Measurements from ENCODE around the gene ATP6V1C2.
"Not testable (repeated sequence)": the region's sequence is repeated elsewhere in the genome, so short reads cannot be mapped to it uniquely, and the experiment has no call there.

ATP6V1C2 gene

GRCh38 chr2:10813163-10814138 lies 92.0 kb downstream of the ATP6V1C2 start:
- not testable (repeated sequence) for DNase-seq (ENCODE audit: low spot score)

GRCh38 chr2:10814142-10814541 lies 92.7 kb downstream of the ATP6V1C2 start:
- DNase-seq (ENCODE audit: low spot score) = no peak

GRCh38 chr2:10814571-10815331 lies 93.3 kb downstream of the ATP6V1C2 start:
- DNase-seq (ENCODE audit: low spot score) = no peak

GRCh38 chr2:10817413-10817812 lies 96.0 kb downstream of the ATP6V1C2 start:
- no peak for DNase-seq (ENCODE audit: low spot score)

- DNase-seq (ENCODE audit: low spot score) = not testable (repeated sequence)
These were observed 96.9 kb downstream of the ATP6V1C2 start for GRCh38 chr2:10818305-10818704.

- peak; percentile 58 for DNase-seq (ENCODE audit: low spot score)
These were observed 97.6 kb downstream of the ATP6V1C2 start for GRCh38 chr2:10818984-10819383.

GRCh38 chr2:10819714-10820314 lies 98.4 kb downstream of the ATP6V1C2 start:
- no peak for DNase-seq (ENCODE audit: low spot score)

GRCh38 chr2:10820562-10820961 lies 99.1 kb downstream of the ATP6V1C2 start:
- DNase-seq (ENCODE audit: low spot score) = no peak

GRCh38 chr2:10820978-10821695 lies 99.7 kb downstream of the ATP6V1C2 start:
- DNase-seq (ENCODE audit: low spot score) = no peak

GRCh38 chr2:10824191-10824590 lies 102.8 kb downstream of the ATP6V1C2 start:
- no peak for DNase-seq (ENCODE audit: low spot score)

GRCh38 chr2:10826026-10826425 lies 104.6 kb downstream of the ATP6V1C2 start:
- DNase-seq (ENCODE audit: low spot score) = no peak

GRCh38 chr2:10826625-10827024 lies 105.2 kb downstream of the ATP6V1C2 start:
- DNase-seq (ENCODE audit: low spot score) = no peak

- no peak for DNase-seq (ENCODE audit: low spot score)
These were observed 106.9 kb downstream of the ATP6V1C2 start for GRCh38 chr2:10828346-10828745.

- no peak for DNase-seq (ENCODE audit: low spot score)
These were observed 107.9 kb downstream of the ATP6V1C2 start for GRCh38 chr2:10829299-10829698.

- no peak for DNase-seq (ENCODE audit: low spot score)
These were observed 108.8 kb downstream of the ATP6V1C2 start for GRCh38 chr2:10830203-10830602.

- DNase-seq (ENCODE audit: low spot score) = no peak
These were observed 109.4 kb downstream of the ATP6V1C2 start for GRCh38 chr2:10830641-10831399.

- DNase-seq (ENCODE audit: low spot score) = peak; percentile 76
These were observed 110.1 kb downstream of the ATP6V1C2 start for GRCh38 chr2:10831400-10831985.

GRCh38 chr2:10832203-10832936 lies 110.9 kb downstream of the ATP6V1C2 start:
- peak; percentile 82 for DNase-seq (ENCODE audit: low spot score)

- DNase-seq (ENCODE audit: low spot score) = no peak
These were observed 111.6 kb downstream of the ATP6V1C2 start for GRCh38 chr2:10833021-10833420.

GRCh38 chr2:10834068-10834655 lies 112.7 kb downstream of the ATP6V1C2 start:
- no peak for DNase-seq (ENCODE audit: low spot score)
